Subcutaneous abdominal adipose tissue (tissue), 5 donors: Measurements from ENCODE around the gene ADORA2B.
"Not testable (repeated sequence)": the region's sequence is repeated elsewhere in the genome, so short reads cannot be mapped to it uniquely, and the experiment has no call there.

Experiments used
- H3K27ac ChIP-seq: one replicate; pipeline ENCODE4 v1.7.0; 2013; ENCODE audit warnings: low read depth, mild to moderate bottlenecking, inconsistent platforms, low read length, moderate library complexity
- H3K27me3 ChIP-seq, 5 donors: one replicate each; pipeline ENCODE4 v1.7.0; 2013; ENCODE audit warnings: low read length in 5 of 5, inconsistent platforms in 1 of 5; ENCODE audit not compliant: control insufficient read depth in 5 of 5, insufficient read depth in 4 of 5
- H3K36me3 ChIP-seq, 5 donors: one replicate each; pipeline ENCODE4 v1.7.0; 2013; ENCODE audit warnings: low read length in 5 of 5; ENCODE audit not compliant: control insufficient read depth in 5 of 5, insufficient read depth in 5 of 5
- H3K4me1 ChIP-seq, 5 donors: one replicate each; pipeline ENCODE4 v1.7.0; 2013; ENCODE audit warnings: low read length in 5 of 5, mild to moderate bottlenecking in 3 of 5, moderate library complexity in 1 of 5; ENCODE audit not compliant: control insufficient read depth in 5 of 5, insufficient read depth in 5 of 5
- H3K4me3 ChIP-seq, 5 donors: one replicate each; pipeline ENCODE4 v1.7.0; 2013; ENCODE audit warnings: low read length in 5 of 5, low read depth in 1 of 5
- H3K9ac ChIP-seq, 5 donors: one replicate each; pipeline ENCODE4 v1.7.0; 2013; ENCODE audit warnings: low read length in 5 of 5, mild to moderate bottlenecking in 4 of 5, moderate library complexity in 3 of 5
- H3K9me3 ChIP-seq, 5 donors: one replicate each; pipeline ENCODE4 v1.7.0; 2013; ENCODE audit warnings: low read length in 5 of 5; ENCODE audit not compliant: control insufficient read depth in 5 of 5
- donor health status: healthy.
- donor health status: healthy.
- donor health status: healthy.
- donor health status: healthy.
- donor health status: healthy.

Gene ADORA2B

GRCh38 chr17:15944759-15945526 is at the start of gene ADORA2B:
Gene ADORA2B (plus strand): TSS chr17:15945130. CDS start chr17:15945249, 119 bp downstream.
- no peaks in the 10 kb centered on the region for H3K36me3 ChIP-seq
- H3K4me3 ChIP-seq = peak within 1 kb of the TSS; percentile 58 to 77 (median 76)
- H3K9me3 ChIP-seq = no peaks in the 10 kb centered on the region
- peaks cover 4 to 17% (median 11%) of the 10 kb centered on the region in 5 donors for H3K27me3 ChIP-seq
- H3K9ac ChIP-seq = peak within 1 kb of the TSS in 4 of 5 donors; percentile 9 to 47 (median 38)
- H3K4me1 ChIP-seq = peaks cover 2 to 37% (median 29%) of the 10 kb centered on the region in 5 donors
- no peak within 1 kb of the TSS for H3K27ac ChIP-seq

DNA sequence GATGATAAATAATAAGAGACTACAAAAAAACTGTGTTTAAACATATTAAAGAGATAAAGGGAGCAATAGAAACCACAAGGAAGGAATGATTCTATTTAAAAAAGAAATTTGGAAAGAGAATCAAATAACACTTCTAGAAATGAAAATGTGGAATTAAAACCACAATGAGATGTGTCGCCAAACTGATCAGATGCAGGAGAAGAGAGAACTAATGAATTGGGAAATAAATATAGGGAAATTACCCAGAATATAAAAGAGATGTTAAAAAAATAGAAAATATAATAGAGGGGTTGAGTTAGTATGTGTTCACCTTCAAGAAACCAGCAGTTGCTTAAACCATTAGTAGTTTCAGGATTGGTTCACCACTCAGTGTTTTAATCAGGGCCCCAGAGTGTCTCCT is 48.7 kb upstream of the ADORA2B start:
- H3K27me3 ChIP-seq = no peaks in the 10 kb centered on the region
- no peaks in the 10 kb centered on the region for H3K36me3 ChIP-seq
- no peak overlapping the region for H3K9ac ChIP-seq
- H3K4me1 ChIP-seq = peaks cover 0 to 11% (median 0%) of the 10 kb centered on the region in 5 donors
- H3K27ac ChIP-seq = no peak overlapping the region
- peaks cover 0 to 3% (median 0%) of the 10 kb centered on the region in 5 donors for H3K9me3 ChIP-seq
- H3K4me3 ChIP-seq = no peak overlapping the region

GRCh38 chr17:15896834-15897233 is 48.1 kb upstream of the ADORA2B start:
- H3K4me1 ChIP-seq = peaks cover 0 to 11% (median 0%) of the 10 kb centered on the region in 5 donors
- H3K9me3 ChIP-seq = peaks cover 0 to 3% (median 0%) of the 10 kb centered on the region in 5 donors
- no peaks in the 10 kb centered on the region for H3K36me3 ChIP-seq
- no peak overlapping the region for H3K27ac ChIP-seq
- H3K9ac ChIP-seq = no peak overlapping the region
- no peaks in the 10 kb centered on the region for H3K27me3 ChIP-seq
- H3K4me3 ChIP-seq = no peak overlapping the region

DNA sequence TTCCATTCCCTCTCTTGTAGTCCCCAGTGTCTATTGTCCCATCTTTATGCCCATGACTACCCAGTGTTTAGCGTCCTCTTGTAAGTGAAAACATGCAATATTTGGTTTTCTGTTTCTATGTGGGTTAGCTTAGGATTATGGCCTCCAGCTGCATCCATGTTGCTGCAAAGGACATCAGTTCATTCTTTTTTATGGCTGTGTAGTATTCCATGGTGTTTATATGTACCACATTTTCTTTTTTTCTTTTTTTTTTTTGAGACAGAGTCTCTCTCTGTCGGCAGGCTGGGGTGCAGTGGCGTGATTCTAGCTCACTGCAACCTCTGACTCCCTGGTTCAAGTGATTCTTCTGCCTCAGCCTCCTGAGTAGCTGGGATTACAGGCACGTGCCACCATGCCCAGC is 45.3 kb upstream of the ADORA2B start:
- not testable (repeated sequence) for H3K4me3 ChIP-seq, H3K9me3 ChIP-seq, H3K4me1 ChIP-seq, H3K36me3 ChIP-seq, H3K27me3 ChIP-seq, H3K27ac ChIP-seq, H3K9ac ChIP-seq

GRCh38 chr17:15900871-15901270 is 44.1 kb upstream of the ADORA2B start:
- H3K4me3 ChIP-seq = no peak overlapping the region
- H3K4me1 ChIP-seq = no peaks in the 10 kb centered on the region
- H3K27me3 ChIP-seq = no peaks in the 10 kb centered on the region
- peaks cover 0 to 3% (median 0%) of the 10 kb centered on the region in 5 donors for H3K9me3 ChIP-seq
- H3K27ac ChIP-seq = no peak overlapping the region
- no peaks in the 10 kb centered on the region for H3K36me3 ChIP-seq
- no peak overlapping the region for H3K9ac ChIP-seq

- not testable (repeated sequence) for H3K9me3 ChIP-seq, H3K4me3 ChIP-seq, H3K27ac ChIP-seq, H3K36me3 ChIP-seq, H3K27me3 ChIP-seq, H3K4me1 ChIP-seq, H3K9ac ChIP-seq
Measured at GRCh38 chr17:15905236-15905635, 39.7 kb upstream of the ADORA2B start.

DNA sequence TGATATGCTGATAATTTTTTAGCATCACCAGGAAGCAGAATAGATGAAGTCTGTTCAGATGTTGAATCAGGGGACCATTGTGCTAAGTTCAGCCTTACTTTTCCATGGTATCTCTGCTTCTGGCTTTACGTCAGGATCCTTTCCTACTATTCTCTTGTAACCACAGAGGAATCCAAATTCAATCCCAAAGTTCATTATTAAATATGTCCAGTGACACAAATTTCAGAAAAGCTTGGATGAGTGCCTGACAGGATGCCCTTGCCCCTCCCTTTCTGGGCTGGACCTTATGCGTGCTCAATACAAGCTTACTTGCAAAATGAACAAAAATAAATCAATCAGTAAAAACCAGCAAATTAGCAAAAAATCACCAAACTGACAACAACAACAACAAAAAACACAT is 37.6 kb upstream of the ADORA2B start:
- Histone ChIP-seq H3K27ac (no peak overlapping the region), H3K9me3 (no peaks in the 10 kb centered on the region), H3K27me3 (peaks cover 0 to under 1% (median 0%) of the 10 kb centered on the region in 5 donors), H3K4me3 (no peak overlapping the region), H3K36me3 (no peaks in the 10 kb centered on the region), H3K9ac (no peak overlapping the region), H3K4me1 (peaks cover 0 to 4% (median 0%) of the 10 kb centered on the region in 5 donors)

DNA sequence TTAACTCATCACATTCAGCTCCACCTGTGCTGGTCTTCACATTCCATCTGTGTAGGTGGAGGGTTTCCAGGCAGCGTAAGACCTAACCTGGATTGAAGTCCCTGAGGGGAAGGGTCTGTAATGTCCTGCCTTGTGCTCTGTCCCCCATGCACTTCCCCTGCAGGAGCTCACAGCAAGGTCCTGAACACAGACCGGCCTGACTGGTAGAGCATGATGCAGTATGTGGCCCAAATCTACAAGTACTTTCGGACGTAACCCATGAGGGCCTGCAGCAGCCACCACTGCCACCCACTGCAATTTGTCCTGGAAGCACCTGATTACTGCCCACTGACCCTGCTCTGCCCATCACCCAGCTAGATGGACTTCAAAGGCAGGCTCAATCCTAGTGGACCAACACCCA is 36.6 kb upstream of the ADORA2B start:
- H3K27ac ChIP-seq = no peak overlapping the region
- peaks cover 0 to 4% (median 0%) of the 10 kb centered on the region in 5 donors for H3K4me1 ChIP-seq
- H3K9me3 ChIP-seq = no peaks in the 10 kb centered on the region
- no peak overlapping the region for H3K9ac ChIP-seq
- no peaks in the 10 kb centered on the region for H3K36me3 ChIP-seq
- no peak overlapping the region for H3K4me3 ChIP-seq
- H3K27me3 ChIP-seq = peaks cover 0 to 3% (median 0%) of the 10 kb centered on the region in 5 donors

- Histone ChIP-seq H3K4me3 (no peak overlapping the region), H3K9me3 (no peaks in the 10 kb centered on the region), H3K4me1 (peaks cover 0 to 4% (median 0%) of the 10 kb centered on the region in 5 donors), H3K36me3 (no peaks in the 10 kb centered on the region), H3K27me3 (peaks cover 0 to 3% (median 0%) of the 10 kb centered on the region in 5 donors), H3K27ac (no peak overlapping the region), H3K9ac (no peak overlapping the region)
Measured at GRCh38 chr17:15909481-15909991, 35.4 kb upstream of the ADORA2B start.

GRCh38 chr17:15910791-15911190 is 34.1 kb upstream of the ADORA2B start:
- Histone ChIP-seq H3K27ac (no peak overlapping the region), H3K4me1 (peaks cover 0 to 4% (median 0%) of the 10 kb centered on the region in 5 donors), H3K27me3 (peaks cover 0 to 3% (median 0%) of the 10 kb centered on the region in 5 donors), H3K36me3 (no peaks in the 10 kb centered on the region), H3K9me3 (peaks cover 0 to 2% (median 0%) of the 10 kb centered on the region in 5 donors), H3K9ac (no peak overlapping the region), H3K4me3 (no peak overlapping the region)
